Activated effector memory CD4-positive, alpha-beta T cell treated with Interleukin-2 at 50 U/mL for 16 hours (primary cell): Measurements from ENCODE around the gene CNDP2.

ENCODE experiments used
- DNase-seq: peaks from one replicate; pipeline ENCODE4 v3.0.0-alpha.2; 2020

The CNDP2 gene

GRCh38 chr18:74501386-74501785 lies 5.2 kb downstream of the CNDP2 start:
- no peak for DNase-seq

- no peak for DNase-seq
These were observed 7.0 kb downstream of the CNDP2 start for GRCh38 chr18:74503137-74503536.

- DNase-seq, result no peak
These were observed 9.6 kb downstream of the CNDP2 start for GRCh38 chr18:74505776-74506175.

- no peak for DNase-seq
These were observed 10.4 kb downstream of the CNDP2 start for GRCh38 chr18:74506448-74507084.

GRCh38 chr18:74507097-74507881 lies 11.1 kb downstream of the CNDP2 start:
- no peak for DNase-seq

GRCh38 chr18:74507927-74508326 lies 11.8 kb downstream of the CNDP2 start:
- no peak for DNase-seq

GRCh38 chr18:74508366-74508765 lies 12.2 kb downstream of the CNDP2 start:
- DNase-seq, result no peak

GRCh38 chr18:74508821-74509225 lies 12.7 kb downstream of the CNDP2 start:
- no peak for DNase-seq

GRCh38 chr18:74509856-74510769 lies 13.9 kb downstream of the CNDP2 start:
- DNase-seq, result no peak

GRCh38 chr18:74510770-74511095 lies 14.6 kb downstream of the CNDP2 start:
- no peak for DNase-seq

GRCh38 chr18:74511823-74512222 lies 15.7 kb downstream of the CNDP2 start:
- no peak for DNase-seq

GRCh38 chr18:74512321-74513053 lies 16.3 kb downstream of the CNDP2 start:
- no peak for DNase-seq

GRCh38 chr18:74513149-74513882 lies 17.2 kb downstream of the CNDP2 start:
- no peak for DNase-seq

- DNase-seq, result no peak
These were observed 17.7 kb downstream of the CNDP2 start for GRCh38 chr18:74513883-74514205.

GRCh38 chr18:74514860-74515495 lies 18.8 kb downstream of the CNDP2 start:
- DNase-seq, result no peak

GRCh38 chr18:74515620-74516231 lies 19.6 kb downstream of the CNDP2 start:
- DNase-seq, result no peak

- DNase-seq, result no peak
These were observed 20.4 kb downstream of the CNDP2 start for GRCh38 chr18:74516271-74517235.

GRCh38 chr18:74517236-74517630 lies 21.1 kb downstream of the CNDP2 start:
- DNase-seq, result no peak

- DNase-seq, result no peak
These were observed 22.5 kb downstream of the CNDP2 start for GRCh38 chr18:74518456-74519295.
